GM23248 (cell line): ENCODE data around the gene IL1RAPL2. TPM values are rescaled to one million over a fixed set of nuclear protein-coding genes. Genes with fewer than 3 reads are reported as not detected.

ENCODE experiments used
- DNase-seq: peaks from one replicate; pipeline ENCODE4 v3.0.0-alpha.2; 2015
- H2AFZ ChIP-seq: fragments of 200-600 bp; sonication (generic); 2 replicates; pipeline ENCODE4 v1.6.1; 2016; ENCODE audit warnings: antibody characterized with exemption
- H3F3A ChIP-seq: fragments of 200-600 bp; sonication (generic); 2 replicates; pipeline ENCODE4 v1.6.1; 2016; ENCODE audit warnings: mild to moderate bottlenecking, antibody characterized with exemption, mixed run types; ENCODE audit not compliant: insufficient read depth
- H3K27ac ChIP-seq: fragments of 200-600 bp; sonication (generic); 2 replicates; pipeline ENCODE4 v1.5.1; 2016; ENCODE audit warnings: mild to moderate bottlenecking
- H3K27me3 ChIP-seq: fragments of 200-600 bp; sonication (generic); replicated peaks from 2 replicates; pipeline ENCODE4 v1.6.1; 2016; ENCODE audit warnings: mild to moderate bottlenecking; ENCODE audit not compliant: insufficient read depth
- H3K36me3 ChIP-seq: fragments of 200-600 bp; sonication (generic); 2 replicates; pipeline ENCODE4 v1.6.1; 2016; ENCODE audit warnings: low read depth, mild to moderate bottlenecking
- H3K4me1 ChIP-seq: fragments of 200-600 bp; sonication (generic); 2 replicates; pipeline ENCODE4 v1.6.1; 2016; ENCODE audit warnings: mild to moderate bottlenecking; ENCODE audit not compliant: insufficient read depth
- H3K4me2 ChIP-seq: fragments of 200-600 bp; sonication (generic); one replicate; pipeline ENCODE4 v1.6.1; 2016; ENCODE audit warnings: mild to moderate bottlenecking; ENCODE audit not compliant: unreplicated experiment
- H3K4me3 ChIP-seq: fragments of 200-600 bp; sonication (generic); 2 replicates; pipeline ENCODE4 v1.5.1; 2016; ENCODE audit warnings: mild to moderate bottlenecking
- H3K79me2 ChIP-seq: fragments of 200-600 bp; sonication (generic); 2 replicates; pipeline ENCODE4 v1.6.1; 2016; ENCODE audit warnings: mild to moderate bottlenecking; ENCODE audit not compliant: insufficient read depth
- H3K9ac ChIP-seq: fragments of 200-600 bp; sonication (generic); 2 replicates; pipeline ENCODE4 v1.6.1; 2016; ENCODE audit warnings: mild to moderate bottlenecking
- H3K9me2 ChIP-seq: fragments of 200-600 bp; sonication (generic); 2 replicates; pipeline ENCODE4 v1.6.1; 2016; ENCODE audit warnings: mixed run types, mild to moderate bottlenecking, moderate library complexity; ENCODE audit not compliant: insufficient read depth
- H3K9me3 ChIP-seq: fragments of 200-600 bp; sonication (generic); one replicate; pipeline ENCODE4 v1.6.1; 2017; ENCODE audit warnings: low read depth
- H4K20me1 ChIP-seq: fragments of 200-600 bp; sonication (generic); 2 replicates; pipeline ENCODE4 v1.6.0; 2016; ENCODE audit not compliant: insufficient read depth
- EZH2 ChIP-seq: fragments of 200-600 bp; sonication (generic); IDR thresholded peaks from 2 replicates; pipeline ENCODE4 v1.6.1; 2018; ENCODE audit warnings: antibody characterized with exemption, mild to moderate bottlenecking; ENCODE audit not compliant: insufficient read depth, poor library complexity, severe bottlenecking
- EZH2phosphoT487 ChIP-seq: fragments of 200-600 bp; sonication (generic); IDR thresholded peaks from 2 replicates; pipeline ENCODE4 v1.6.1; 2018; ENCODE audit warnings: antibody characterized with exemption, moderate library complexity, mild to moderate bottlenecking, low read depth; ENCODE audit not compliant: insufficient read depth
- WGBS, 2 experiments: methylation state at CpG; one replicate each; pipeline ENCODE4 v1.1.6; 2015 to 2017; ENCODE audit warnings: low lambda C conversion rate in 2 of 2, low coverage in 1 of 2; ENCODE audit errors: missing lambda C conversion rate in 2 of 2; 5-methylcytosine and 5-hydroxymethylcytosine counted together
- in situ Hi-C: fragments of 300-500 bp; cut with MboI; formaldehyde crosslinking; loops from 2 replicates; pipeline ENCODE4 v1.15.0; 2020
- polyA plus RNA-seq: library from polyadenylated mRNA; unstranded; fragments of >200 nt; fragmentation: Nextera tagmentation; extraction: Ambion mirVana; gene quantifications from 2 replicates; pipeline ENCODE4 v1.2.1, GENCODE V29; 2016
- total RNA-seq: library from RNA; depleted of rRNA; stranded (reverse); fragments of >200 nt; shearing (Covaris generic); gene quantifications from 2 replicates; pipeline ENCODE4 v1.2.3, GENCODE V29; 2014

The IL1RAPL2 gene
- total and polyA plus RNA-seq, 2 experiments from 2014 or later = not detected

GRCh38 chrX:104795804-104796203, 229.8 kb downstream of the IL1RAPL2 start:
- H2AFZ ChIP-seq = no peak overlapping the region
- no peaks in the 10 kb centered on the region for H3K9me3 ChIP-seq
- H3K27ac ChIP-seq = no peak overlapping the region
- no peaks in the 10 kb centered on the region for H3F3A ChIP-seq
- no peaks in the 10 kb centered on the region for H3K79me2 ChIP-seq
- no peaks in the 10 kb centered on the region for H3K4me1 ChIP-seq
- no peak overlapping the region for H3K4me2 ChIP-seq
- WGBS, 2 experiments = 0 to 8% methylated on average over 1 of the region's 1 CpG
- no peaks in the 10 kb centered on the region for H3K27me3 ChIP-seq
- H3K9me2 ChIP-seq = no peaks in the 10 kb centered on the region
- in situ Hi-C loops = no loop called here
- no peaks in the 10 kb centered on the region for H3K36me3 ChIP-seq
- H3K9ac ChIP-seq = no peak overlapping the region
- no peak overlapping the region for H3K4me3 ChIP-seq
- no peak for DNase-seq
- no peaks in the 10 kb centered on the region for H4K20me1 ChIP-seq
- no peak for TF ChIP-seq EZH2phosphoT487
- no peak for TF ChIP-seq EZH2

GRCh38 chrX:104803219-104803618, 237.2 kb downstream of the IL1RAPL2 start:
- in situ Hi-C loops = no loop called here
- Histone ChIP-seq H4K20me1 (no peaks in the 10 kb centered on the region), H3F3A (no peaks in the 10 kb centered on the region), H3K4me3 (no peak overlapping the region), H3K36me3 (no peaks in the 10 kb centered on the region), H3K4me2 (no peak overlapping the region), H3K4me1 (no peaks in the 10 kb centered on the region), H3K9me2 (no peaks in the 10 kb centered on the region), H3K79me2 (no peaks in the 10 kb centered on the region), H3K27ac (no peak overlapping the region), H2AFZ (no peak overlapping the region), H3K9me3 (no peaks in the 10 kb centered on the region), H3K27me3 (no peaks in the 10 kb centered on the region), H3K9ac (no peak overlapping the region)
- TF ChIP-seq EZH2phosphoT487 (no peak), EZH2 (no peak)
- WGBS, 2 experiments = 10 to 19% methylated on average over 1 of the region's 1 CpG
- no peak for DNase-seq

GRCh38 chrX:104806346-104806745, 240.3 kb downstream of the IL1RAPL2 start:
- no peak for DNase-seq
- Histone ChIP-seq H3K4me2 (no peak overlapping the region), H3K9me3 (no peaks in the 10 kb centered on the region), H3K27me3 (no peaks in the 10 kb centered on the region), H3K9ac (no peak overlapping the region), H2AFZ (no peak overlapping the region), H3K4me1 (no peaks in the 10 kb centered on the region), H4K20me1 (no peaks in the 10 kb centered on the region), H3K27ac (no peak overlapping the region), H3F3A (no peaks in the 10 kb centered on the region), H3K9me2 (no peaks in the 10 kb centered on the region), H3K79me2 (no peaks in the 10 kb centered on the region), H3K36me3 (no peaks in the 10 kb centered on the region), H3K4me3 (no peak overlapping the region)
- in situ Hi-C loops = no loop called here
- TF ChIP-seq EZH2 = no peak
- no peak for TF ChIP-seq EZH2phosphoT487
- WGBS, 2 experiments = 11 to 15% methylated on average over 2 of the region's 2 CpGs

- H2AFZ ChIP-seq = no peak overlapping the region
- H3K79me2 ChIP-seq = no peaks in the 10 kb centered on the region
- H3K27me3 ChIP-seq = no peaks in the 10 kb centered on the region
- no peaks in the 10 kb centered on the region for H3K4me1 ChIP-seq
- H3K4me3 ChIP-seq = no peak overlapping the region
- H3K27ac ChIP-seq = no peak overlapping the region
- in situ Hi-C loops = no loop called here
- H3K9me3 ChIP-seq = no peaks in the 10 kb centered on the region
- TF ChIP-seq EZH2 (no peak), EZH2phosphoT487 (no peak)
- H4K20me1 ChIP-seq = no peaks in the 10 kb centered on the region
- no peaks in the 10 kb centered on the region for H3F3A ChIP-seq
- H3K9ac ChIP-seq = no peak overlapping the region
- H3K36me3 ChIP-seq = no peaks in the 10 kb centered on the region
- WGBS, 2 experiments = 0 to 2% methylated on average over 2 of the region's 2 CpGs
- DNase-seq = peak; percentile 7
- no peaks in the 10 kb centered on the region for H3K9me2 ChIP-seq
- H3K4me2 ChIP-seq = no peak overlapping the region
Measured at GRCh38 chrX:104833401-104833800, 267.4 kb downstream of the IL1RAPL2 start.

- Histone ChIP-seq H3F3A (no peaks in the 10 kb centered on the region), H3K27ac (no peak overlapping the region), H3K36me3 (no peaks in the 10 kb centered on the region), H3K4me1 (no peaks in the 10 kb centered on the region), H3K4me3 (no peak overlapping the region), H3K79me2 (no peaks in the 10 kb centered on the region), H3K4me2 (no peak overlapping the region), H3K9ac (no peak overlapping the region), H3K9me2 (no peaks in the 10 kb centered on the region), H2AFZ (no peak overlapping the region), H4K20me1 (no peaks in the 10 kb centered on the region), H3K9me3 (no peaks in the 10 kb centered on the region), H3K27me3 (no peaks in the 10 kb centered on the region)
- in situ Hi-C loops = no loop called here
- WGBS, 2 experiments = 32 to 37% methylated on average over 3 to 4 of the region's 4 CpGs
- DNase-seq = no peak
- TF ChIP-seq EZH2phosphoT487 (no peak), EZH2 (no peak)
Measured at GRCh38 chrX:104842646-104843045, 276.6 kb downstream of the IL1RAPL2 start.
